Astrocyte (in vitro differentiated cells and primary cell): ENCODE measurements around the gene STXBP5.

Experiments
- CTCF ChIP-seq: IDR thresholded peaks from 2 replicates; pipeline ENCODE4 v1.5.1; 2011; ENCODE audit warnings: low read depth, mild to moderate bottlenecking, inconsistent platforms, low read length, moderate library complexity; ENCODE audit not compliant: insufficient read depth
- EZH2 ChIP-seq: IDR thresholded peaks from 2 replicates; pipeline ENCODE4 v1.6.1; 2012; ENCODE audit warnings: mild to moderate bottlenecking, low read length, inconsistent platforms; ENCODE audit not compliant: insufficient read depth

- no peak for TF ChIP-seq CTCF
- no peak for TF ChIP-seq EZH2
Observed at GRCh38 chr6:147211349-147211748, 7.1 kb downstream of the STXBP5 start.
